H4 (cell line): ENCODE results near the gene SATB2. TPM values are rescaled to one million over a fixed set of nuclear protein-coding genes. Genes with fewer than 3 reads are reported as not detected.

Experiments
- DNase-seq: peaks from one replicate; pipeline ENCODE4 v3.0.0-alpha.2; 2015; ENCODE audit warnings: low spot score
- total RNA-seq: library from RNA; depleted of rRNA; stranded (reverse); fragments of >200 nt; shearing (Covaris generic); gene quantifications from 2 replicates; pipeline ENCODE4 v1.2.3, GENCODE V29; 2014; rRNA removed

Gene SATB2
- 10.3 TPM in 2 replicates for total RNA-seq

- peak; percentile 66 for DNase-seq
Observed at GRCh38 chr2:199457147-199458008, at the start of gene SATB2. Gene SATB2, minus strand, starts transcription at chr2:199457939. Its CDS starts 1,902 bp downstream, at chr2:199456037.

DNA sequence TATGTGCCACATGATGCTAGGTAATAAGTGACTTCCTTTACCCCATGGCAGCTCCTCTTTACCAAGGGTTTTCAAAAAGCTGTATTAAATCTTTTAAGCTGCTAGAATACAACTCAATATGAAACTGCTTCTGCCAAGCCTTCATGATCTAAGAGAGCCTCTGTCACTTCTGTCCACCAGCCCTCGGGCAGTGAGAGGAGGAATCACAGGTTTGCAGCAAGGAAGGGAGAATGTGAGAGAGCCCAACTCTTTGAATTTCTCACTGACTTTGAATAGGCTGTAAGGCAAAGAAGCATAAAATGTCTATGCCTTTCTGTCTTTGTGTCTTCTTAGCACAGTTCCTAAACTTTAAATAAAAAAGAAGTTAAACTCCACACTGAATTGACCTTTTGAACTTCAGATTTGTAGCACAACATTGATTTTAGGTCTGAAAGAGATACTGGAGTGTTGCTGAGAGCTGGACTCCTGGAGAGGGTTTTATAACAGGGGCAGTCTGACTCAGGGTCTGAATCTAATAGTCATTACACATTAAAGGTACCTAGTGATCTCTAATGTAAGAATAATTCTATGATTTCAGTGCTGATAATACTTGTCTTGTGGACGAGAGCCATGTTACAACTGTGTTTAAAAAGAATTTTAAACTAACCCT lies 48.1 kb upstream of the SATB2 start:
- no peak for DNase-seq

DNA sequence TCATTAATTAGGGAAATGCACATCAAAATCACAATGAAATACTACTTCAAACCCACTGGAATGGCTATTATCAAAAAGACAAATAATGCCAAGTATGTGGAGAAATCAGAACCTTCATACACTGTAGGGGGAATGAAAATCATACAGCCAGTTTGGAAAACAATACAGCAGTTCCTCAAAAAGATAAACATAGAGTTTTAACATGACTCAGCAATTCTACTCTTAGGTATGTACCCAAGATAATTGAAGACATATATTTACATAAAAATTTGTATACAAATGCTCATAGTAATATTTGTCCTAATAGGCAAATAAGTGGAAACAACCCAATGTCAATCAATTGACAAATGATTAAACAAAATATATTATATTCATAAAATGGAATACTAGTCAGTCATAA lies 45.4 kb upstream of the SATB2 start:
- DNase-seq = no peak

- no peak for DNase-seq
Observed at GRCh38 chr2:199499005-199499404, 41.3 kb upstream of the SATB2 start.

GRCh38 chr2:199495147-199495546 lies 37.4 kb upstream of the SATB2 start:
- peak; percentile 72 for DNase-seq

DNA sequence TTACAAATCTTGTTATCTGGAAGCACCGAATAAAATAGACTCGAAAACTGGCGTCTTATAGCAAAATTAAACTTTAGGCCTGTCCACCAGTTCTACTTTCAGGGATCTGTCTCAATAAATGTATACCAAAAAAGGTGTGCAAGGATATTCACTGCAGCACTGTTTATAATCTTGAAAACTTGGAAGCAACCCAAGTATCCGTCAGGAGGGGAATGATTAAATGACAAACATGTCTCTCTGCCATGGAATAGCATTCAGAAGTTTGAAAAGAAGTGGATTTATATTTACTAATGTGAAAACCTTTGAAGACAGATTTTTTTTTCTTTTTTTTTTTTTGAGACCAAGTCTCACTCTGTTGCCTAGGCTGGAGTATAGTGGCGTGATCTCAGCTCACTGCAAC lies 32.3 kb upstream of the SATB2 start:
- no peak for DNase-seq

- DNase-seq = peak; percentile 62
Observed at GRCh38 chr2:199488772-199489400, 31.1 kb upstream of the SATB2 start.

GRCh38 chr2:199485732-199486335 lies 28.1 kb upstream of the SATB2 start:
- DNase-seq = peak; percentile 69

- DNase-seq = peak; percentile 29
Observed at GRCh38 chr2:199484927-199485326, 27.2 kb upstream of the SATB2 start.

GRCh38 chr2:199480966-199481365 lies 23.2 kb upstream of the SATB2 start:
- DNase-seq = no peak

DNA sequence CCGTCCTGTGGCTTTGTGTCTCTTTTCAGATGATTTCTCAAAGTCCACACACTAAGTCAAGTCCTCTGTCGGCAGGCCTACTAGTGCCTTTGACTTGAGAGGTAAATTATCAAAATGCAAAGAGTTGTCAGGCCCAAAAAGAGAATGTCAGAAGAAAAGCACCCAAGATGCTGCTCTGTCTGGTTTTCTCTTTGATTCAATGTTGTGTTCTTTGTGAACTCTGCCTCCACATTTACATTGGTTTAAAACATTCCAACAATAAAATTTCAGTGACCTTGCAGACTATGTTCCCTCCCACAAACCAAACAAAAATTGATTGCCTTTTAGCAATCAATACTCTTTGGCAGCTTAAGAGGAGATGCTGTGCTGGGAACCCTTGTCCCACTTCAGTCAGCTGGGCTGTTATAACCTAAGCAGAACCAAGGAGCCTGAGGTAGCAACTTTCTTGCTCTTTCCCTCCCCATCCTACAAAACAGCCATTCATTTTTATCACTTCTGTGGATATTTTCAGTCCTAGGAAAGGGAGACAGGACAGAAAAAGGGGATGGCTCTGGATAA lies 19.6 kb upstream of the SATB2 start:
- no peak for DNase-seq

DNA sequence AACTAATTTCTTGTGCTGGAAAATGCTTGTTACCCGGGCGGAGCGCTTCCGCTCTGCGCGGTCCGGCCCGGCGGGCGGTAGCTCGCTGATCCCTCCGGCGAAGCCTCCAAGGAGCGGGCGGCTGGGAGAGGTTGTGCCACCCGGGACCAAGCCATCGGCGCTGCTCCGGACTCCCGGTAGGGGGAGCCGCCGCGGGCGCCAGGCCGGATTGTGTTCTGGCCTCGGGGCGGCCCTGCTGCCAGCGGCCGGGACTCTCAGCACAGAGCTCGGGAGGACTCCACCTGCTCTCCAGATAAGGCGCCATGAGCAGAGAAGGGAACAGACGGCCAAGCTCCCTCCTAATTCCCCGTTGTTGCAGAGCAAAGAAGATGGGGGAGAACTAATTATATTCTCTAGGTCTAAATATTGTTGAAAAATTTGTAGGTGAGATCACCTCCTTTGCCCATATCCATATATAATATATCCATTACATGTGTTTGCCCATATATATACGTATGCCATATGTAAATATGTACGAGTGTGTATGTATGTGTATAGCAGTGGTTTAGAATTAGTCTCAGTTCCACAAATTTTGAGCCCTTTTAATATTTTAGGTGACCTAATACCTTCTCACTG lies 13.8 kb upstream of the SATB2 start:
- no peak for DNase-seq

DNA sequence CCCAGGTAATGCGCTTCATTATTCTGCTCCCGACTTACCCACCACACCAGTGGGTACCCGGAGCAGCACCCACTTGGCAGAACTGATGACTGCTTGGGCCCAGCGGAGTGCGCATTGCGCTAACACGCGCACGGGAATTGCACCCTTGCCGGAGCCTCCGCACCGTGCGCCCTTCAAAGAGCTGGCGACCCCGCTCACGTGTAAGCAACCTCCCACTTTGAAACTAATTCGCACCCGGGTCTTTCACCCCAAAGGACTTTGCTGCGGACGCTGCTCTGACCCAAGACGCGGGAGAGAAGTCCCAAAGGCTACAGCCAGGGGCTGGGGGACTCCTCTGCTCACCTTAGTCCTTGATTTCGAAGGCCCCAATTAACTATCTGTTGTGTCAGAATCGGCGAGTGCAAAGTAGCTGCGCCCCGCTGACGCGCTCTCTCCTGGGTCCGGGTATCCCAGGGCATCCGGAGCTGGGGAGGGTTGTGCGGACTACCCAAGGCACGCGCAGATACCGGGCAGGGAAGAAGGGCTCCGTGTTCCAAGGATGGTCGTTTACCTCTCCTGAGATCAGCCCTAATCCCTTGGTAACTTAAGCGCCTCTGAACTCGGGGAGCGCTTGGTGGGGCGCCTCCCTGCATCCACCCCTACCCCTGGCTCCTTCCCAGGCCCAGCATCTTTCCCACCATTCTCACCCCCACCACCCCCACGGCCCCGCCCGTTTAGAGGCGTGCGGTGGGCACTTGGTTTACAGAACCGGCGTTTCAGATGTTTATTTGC lies 13.1 kb upstream of the SATB2 start:
- no peak for DNase-seq

- DNase-seq = no peak
Observed at GRCh38 chr2:199470361-199470671, 12.6 kb upstream of the SATB2 start.

DNA sequence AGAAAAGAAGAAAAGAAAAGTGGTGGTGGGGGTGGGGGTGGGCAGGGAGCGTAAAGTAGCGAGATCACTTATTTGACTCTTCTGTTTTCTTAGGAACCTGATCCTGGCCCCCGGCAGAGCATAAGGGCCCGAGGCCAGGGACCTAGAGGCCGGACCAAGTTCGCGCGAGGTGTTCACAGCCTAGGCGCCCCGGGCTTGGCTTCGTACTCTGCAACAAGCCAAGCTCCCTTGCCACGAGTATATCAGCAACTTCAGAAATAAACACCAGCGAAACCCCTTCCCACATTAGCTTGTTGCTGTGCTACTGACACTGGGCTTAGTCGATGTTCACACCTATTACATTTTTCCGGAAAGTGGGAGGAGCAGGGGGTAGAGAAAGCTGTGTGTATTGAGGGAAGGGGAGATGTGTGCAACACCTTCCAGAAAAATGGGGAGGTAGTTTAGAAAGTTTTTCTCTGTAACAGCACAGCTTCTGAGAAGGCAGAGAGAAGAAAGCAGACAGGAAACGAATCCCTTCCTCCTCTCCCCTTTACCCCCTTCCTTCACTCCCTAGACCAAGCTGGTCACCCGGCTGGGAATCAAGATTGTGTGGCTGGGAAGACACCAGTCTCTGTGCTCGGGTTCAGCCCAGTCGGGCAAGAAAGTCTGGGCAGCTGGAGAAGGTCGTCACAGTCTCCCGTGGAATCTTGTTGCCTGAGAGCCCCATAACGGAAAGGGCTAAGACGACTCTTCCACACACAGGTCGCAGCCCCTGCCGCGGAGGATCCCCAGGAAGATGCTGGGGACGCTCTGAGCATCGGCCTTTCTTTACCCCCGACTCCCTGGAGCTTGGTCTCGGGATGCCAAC lies 12.0 kb upstream of the SATB2 start:
- DNase-seq = no peak

DNA sequence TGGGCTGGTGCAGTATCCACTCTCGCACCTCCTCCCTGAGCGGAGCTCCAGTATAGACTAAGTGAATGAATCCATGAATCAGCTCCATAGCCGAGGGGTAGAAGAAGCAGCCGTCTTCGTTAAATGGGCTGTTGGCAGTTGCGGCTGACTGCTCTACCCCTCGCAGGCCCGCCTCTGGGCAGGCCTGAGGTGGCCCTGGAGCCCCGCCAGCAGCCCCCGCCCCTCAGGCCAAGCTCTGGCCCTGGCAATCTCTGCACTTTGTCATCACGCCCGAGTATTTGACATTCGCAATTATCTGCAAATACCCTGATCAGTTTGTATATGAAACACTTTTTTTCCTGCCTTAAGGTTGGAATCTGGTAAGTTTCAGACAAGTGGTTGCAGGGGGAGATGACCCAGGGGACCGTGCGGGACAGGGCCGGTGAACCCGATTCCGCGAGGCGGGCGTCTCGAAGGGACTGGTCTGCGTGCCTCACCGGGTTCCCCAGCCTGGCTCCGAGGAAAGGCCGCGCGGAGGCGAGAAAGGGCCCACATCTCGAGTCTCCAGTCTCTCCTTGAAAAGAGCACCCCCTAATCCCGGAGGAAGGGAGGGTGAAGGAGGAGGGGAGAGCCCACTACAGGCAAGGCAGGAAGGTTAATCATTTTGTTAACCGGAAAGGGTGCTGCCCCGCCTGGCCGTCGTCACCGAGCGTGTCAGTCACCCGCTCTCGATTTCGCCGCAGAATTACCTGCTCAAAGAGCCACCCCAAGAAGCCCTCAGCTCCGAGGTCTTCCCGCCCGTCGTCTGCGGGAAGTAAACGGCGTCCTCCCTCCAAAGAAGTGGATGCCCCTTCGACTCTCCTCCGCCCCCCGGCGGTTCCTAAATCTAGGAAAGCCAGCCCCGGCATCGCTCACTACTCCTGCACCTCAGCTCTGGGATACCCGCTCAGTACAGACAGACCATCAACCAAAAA lies 11.1 kb upstream of the SATB2 start:
- DNase-seq = no peak

DNA sequence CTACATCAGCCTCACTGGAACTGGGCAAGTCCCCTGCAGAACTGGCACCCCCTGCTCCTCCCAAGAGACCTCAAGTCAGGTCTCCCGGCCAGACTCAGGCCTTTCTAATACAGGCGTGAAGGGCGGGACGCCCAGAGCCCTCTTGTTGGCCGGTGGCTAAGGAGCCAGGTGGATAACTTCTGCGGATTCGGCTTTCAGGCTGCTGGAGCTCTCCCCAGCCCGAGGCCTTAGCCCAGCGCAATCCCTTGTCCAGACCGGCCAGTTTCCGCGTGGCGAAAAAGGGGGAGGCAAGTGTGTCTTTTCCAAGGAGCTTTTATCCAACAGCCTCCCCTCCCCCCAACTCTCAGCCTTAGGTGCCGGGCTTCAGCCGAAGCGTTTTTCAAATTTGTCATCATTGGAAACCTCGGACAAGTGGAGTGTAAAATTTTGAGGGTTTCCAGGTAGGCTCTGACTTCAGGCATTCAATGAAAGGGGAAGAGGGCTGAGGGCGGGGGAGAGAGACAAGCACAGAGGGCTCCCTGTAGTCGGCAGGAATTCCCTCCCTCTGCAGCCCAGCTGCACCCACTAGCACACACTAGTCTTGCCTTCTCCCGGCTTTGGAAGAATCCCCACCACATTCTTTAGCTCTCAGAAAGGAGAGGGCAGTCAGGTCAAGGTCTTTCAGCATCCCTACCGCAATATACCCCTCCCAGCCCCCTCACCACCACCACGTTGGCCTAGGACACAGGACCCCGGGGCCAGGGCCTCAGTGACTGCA lies 9.5 kb upstream of the SATB2 start:
- no peak for DNase-seq

DNA sequence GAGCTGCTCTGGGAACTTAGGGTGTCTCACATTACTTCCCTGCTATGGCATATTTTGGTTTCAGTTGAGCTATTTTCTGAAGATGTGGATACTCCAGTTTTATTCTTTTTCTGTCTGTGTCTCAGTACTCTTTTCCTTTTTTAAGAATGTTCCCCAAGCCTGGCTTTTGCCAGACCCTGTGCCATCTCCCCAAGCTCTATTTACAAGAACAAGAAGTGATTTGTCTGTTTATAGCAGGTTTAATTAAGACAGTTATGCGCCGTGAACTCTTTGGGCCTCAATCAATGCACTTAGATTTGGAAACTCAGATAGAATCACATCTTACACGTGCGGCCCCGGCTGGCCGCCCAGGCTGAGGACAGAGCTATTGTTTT lies 8.9 kb upstream of the SATB2 start:
- DNase-seq = no peak
